GM19193 (cell line): ENCODE data around the gene ADAMTS16.

Experiments used
- POLR2A ChIP-seq: IDR thresholded peaks from 4 replicates; pipeline ENCODE4 v1.6.1; 2011; ENCODE audit not compliant: insufficient read depth, insufficient read length; ENCODE audit errors: extremely low read depth

Gene ADAMTS16

GRCh38 chr5:5139777-5140478, at the start of gene ADAMTS16:
Gene ADAMTS16 (plus strand): TSS chr5:5140330. CDS start chr5:5140468, 138 bp downstream.
- TF ChIP-seq POLR2A: no peak

- TF ChIP-seq POLR2A: no peak
Measured at GRCh38 chr5:5092149-5092548, 48.0 kb upstream of the ADAMTS16 start.

- TF ChIP-seq POLR2A: no peak
Measured at GRCh38 chr5:5100635-5101034, 39.5 kb upstream of the ADAMTS16 start.

- TF ChIP-seq POLR2A: no peak
Measured at GRCh38 chr5:5101676-5102075, 38.5 kb upstream of the ADAMTS16 start.

- TF ChIP-seq POLR2A: no peak
Measured at GRCh38 chr5:5103245-5103644, 36.9 kb upstream of the ADAMTS16 start.

- TF ChIP-seq POLR2A: no peak
Measured at GRCh38 chr5:5104550-5104949, 35.6 kb upstream of the ADAMTS16 start.

GRCh38 chr5:5105531-5105930, 34.6 kb upstream of the ADAMTS16 start:
- no peak for TF ChIP-seq POLR2A

GRCh38 chr5:5116956-5117355, 23.2 kb upstream of the ADAMTS16 start:
- TF ChIP-seq POLR2A: no peak

- TF ChIP-seq POLR2A: no peak
Measured at GRCh38 chr5:5122776-5123175, 17.4 kb upstream of the ADAMTS16 start.

GRCh38 chr5:5124231-5124630, 15.9 kb upstream of the ADAMTS16 start:
- TF ChIP-seq POLR2A: no peak

GRCh38 chr5:5126444-5126843, 13.7 kb upstream of the ADAMTS16 start:
- no peak for TF ChIP-seq POLR2A

- TF ChIP-seq POLR2A: no peak
Measured at GRCh38 chr5:5128766-5129165, 11.4 kb upstream of the ADAMTS16 start.

GRCh38 chr5:5132234-5132633, 7.9 kb upstream of the ADAMTS16 start:
- TF ChIP-seq POLR2A: no peak

- no peak for TF ChIP-seq POLR2A
Measured at GRCh38 chr5:5132693-5133295, 7.3 kb upstream of the ADAMTS16 start.

- no peak for TF ChIP-seq POLR2A
Measured at GRCh38 chr5:5134107-5134506, 6.0 kb upstream of the ADAMTS16 start.

GRCh38 chr5:5135957-5136676, 4.0 kb upstream of the ADAMTS16 start:
- TF ChIP-seq POLR2A: no peak
